ENCODE results near the gene HMGB2.

The HMGB2 gene

DNA sequence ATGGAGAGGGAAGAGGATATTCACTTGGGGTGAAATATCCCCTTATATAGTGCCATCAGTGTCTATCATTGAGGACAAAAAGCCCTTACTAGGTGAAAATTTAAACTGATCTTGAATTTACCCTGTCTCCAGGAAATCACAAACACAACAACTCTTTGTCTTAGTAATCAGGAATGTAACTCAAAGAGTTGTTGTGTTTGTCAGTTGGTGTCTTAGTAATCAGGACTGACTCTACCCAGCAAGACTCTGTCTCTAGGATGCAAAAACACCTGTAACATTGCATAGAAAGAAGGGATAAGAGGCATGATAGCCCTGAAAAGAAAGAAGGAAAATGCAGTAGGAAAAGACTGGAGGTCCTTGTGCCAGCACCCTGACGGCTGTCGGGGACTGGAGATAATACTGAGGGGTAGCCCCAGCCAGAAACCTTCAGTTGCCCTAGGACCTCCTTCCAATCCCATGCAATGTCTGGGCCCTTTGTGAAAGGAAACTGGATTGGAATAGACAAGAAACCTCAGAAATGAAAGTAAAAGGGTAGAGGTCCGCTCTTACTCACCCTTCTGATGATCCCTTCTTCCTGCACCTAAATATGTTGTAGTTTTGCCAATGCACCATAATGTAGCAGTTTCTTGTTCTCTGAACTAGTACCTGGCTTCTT lies 45.3 kb downstream of the HMGB2 start:
- Histone ChIP-seq H3K36me3 (peaks cover 0 to 5% (median 0%) of the 10 kb centered on the region in 3 donors), H3K27me3 (no peaks in the 10 kb centered on the region), H3K4me1 (no peaks in the 10 kb centered on the region), H3K4me3 (no peak overlapping the region), H3K27ac (no peak overlapping the region), H3K9me3 (peaks cover 0 to 16% (median 7%) of the 10 kb centered on the region in 3 donors)
- no peak for DNase-seq
- intact Hi-C loops (cut with DNase I; ENCODE audit: low total_unique reads) = no loop called here
- TF ChIP-seq, protein P1, sequence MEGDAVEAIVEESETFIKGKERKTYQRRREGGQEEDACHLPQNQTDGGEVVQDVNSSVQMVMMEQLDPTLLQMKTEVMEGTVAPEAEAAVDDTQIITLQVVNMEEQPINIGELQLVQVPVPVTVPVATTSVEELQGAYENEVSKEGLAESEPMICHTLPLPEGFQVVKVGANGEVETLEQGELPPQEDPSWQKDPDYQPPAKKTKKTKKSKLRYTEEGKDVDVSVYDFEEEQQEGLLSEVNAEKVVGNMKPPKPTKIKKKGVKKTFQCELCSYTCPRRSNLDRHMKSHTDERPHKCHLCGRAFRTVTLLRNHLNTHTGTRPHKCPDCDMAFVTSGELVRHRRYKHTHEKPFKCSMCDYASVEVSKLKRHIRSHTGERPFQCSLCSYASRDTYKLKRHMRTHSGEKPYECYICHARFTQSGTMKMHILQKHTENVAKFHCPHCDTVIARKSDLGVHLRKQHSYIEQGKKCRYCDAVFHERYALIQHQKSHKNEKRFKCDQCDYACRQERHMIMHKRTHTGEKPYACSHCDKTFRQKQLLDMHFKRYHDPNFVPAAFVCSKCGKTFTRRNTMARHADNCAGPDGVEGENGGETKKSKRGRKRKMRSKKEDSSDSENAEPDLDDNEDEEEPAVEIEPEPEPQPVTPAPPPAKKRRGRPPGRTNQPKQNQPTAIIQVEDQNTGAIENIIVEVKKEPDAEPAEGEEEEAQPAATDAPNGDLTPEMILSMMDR (IDR thresholded peaks at IDR 0.05) = no peak

DNA sequence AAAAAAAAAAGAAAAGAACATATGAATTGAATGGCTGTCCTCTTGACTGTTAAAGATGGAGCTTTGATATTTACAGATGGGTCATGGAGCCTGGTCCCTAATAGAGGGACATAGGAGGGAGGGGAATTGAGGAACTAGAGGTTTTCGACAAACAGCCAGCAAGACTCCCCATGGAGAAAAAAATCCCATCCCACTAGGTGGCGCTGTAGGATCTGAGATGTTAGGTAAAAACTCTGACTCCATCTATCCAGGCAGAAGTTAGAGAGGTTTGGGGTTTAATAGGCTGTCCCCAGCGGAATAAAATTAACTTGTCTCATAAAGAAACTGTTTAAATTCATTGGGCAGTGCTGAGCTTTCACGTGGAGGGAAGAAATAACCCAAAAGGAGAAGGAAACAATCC lies 45.9 kb downstream of the HMGB2 start:
- H3K4me1 ChIP-seq = no peaks in the 10 kb centered on the region
- peaks cover 0 to 20% (median 11%) of the 10 kb centered on the region in 3 donors for H3K9me3 ChIP-seq
- intact Hi-C loops (cut with DNase I; ENCODE audit: low total_unique reads) = no loop called here
- no peaks in the 10 kb centered on the region for H3K27me3 ChIP-seq
- DNase-seq = peak; percentile 69 to 80
- peaks cover 0 to 5% (median 0%) of the 10 kb centered on the region in 3 donors for H3K36me3 ChIP-seq
- H3K4me3 ChIP-seq = no peak overlapping the region
- H3K27ac ChIP-seq = no peak overlapping the region
- TF ChIP-seq, protein P1 (IDR thresholded peaks at IDR 0.05) = peak; percentile 30 to 42

DNA sequence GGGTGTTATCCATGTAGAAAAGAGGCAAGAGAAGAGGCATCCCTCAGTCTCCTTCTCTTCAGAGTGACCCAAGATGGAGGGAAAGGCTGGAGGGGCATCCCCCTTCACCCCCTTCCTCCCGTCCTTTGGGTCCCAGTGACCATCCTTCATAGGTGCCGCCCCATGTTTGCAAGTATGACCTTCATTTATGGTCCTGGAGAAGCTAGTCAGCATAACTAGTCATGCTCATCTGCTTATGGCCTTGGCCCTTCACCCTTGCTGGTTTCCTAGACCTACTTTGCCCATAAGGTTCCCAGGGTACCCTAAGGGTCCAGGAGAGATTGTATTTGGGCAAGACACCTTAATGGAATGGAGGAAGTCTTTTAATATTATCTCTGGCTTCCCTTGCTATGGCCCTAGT lies 46.7 kb downstream of the HMGB2 start:
- Histone ChIP-seq H3K36me3 (peaks cover 0 to 5% (median 0%) of the 10 kb centered on the region in 3 donors), H3K27me3 (no peaks in the 10 kb centered on the region), H3K4me1 (no peaks in the 10 kb centered on the region), H3K9me3 (peaks cover 0 to 21% (median 11%) of the 10 kb centered on the region in 3 donors), H3K4me3 (no peak overlapping the region), H3K27ac (no peak overlapping the region)
- no peak for DNase-seq
- TF ChIP-seq, protein P1 (IDR thresholded peaks at IDR 0.05) = no peak
- intact Hi-C loops (cut with DNase I; ENCODE audit: low total_unique reads) = no loop called here

DNA sequence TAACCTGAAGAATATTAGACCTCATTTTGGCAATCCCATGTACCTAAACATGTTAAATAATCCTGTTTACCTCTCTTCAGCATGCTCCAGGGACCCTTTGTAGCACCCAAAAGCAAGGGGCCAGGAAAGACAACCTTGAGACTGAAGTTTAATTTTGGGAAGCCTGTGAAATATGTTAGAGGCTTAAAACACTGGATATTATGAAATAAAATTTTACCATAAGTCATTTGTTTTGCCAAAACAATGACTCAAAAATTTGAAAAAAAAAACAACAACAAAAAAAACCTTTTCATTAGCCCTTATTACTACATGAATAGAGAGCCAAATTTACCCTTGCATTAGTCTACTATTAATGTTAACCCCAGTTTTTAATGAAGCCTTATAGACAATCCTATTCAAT lies 49.7 kb downstream of the HMGB2 start:
- peaks cover 0 to 21% (median 11%) of the 10 kb centered on the region in 3 donors for H3K9me3 ChIP-seq
- intact Hi-C loops (cut with DNase I; ENCODE audit: low total_unique reads) = no loop called here

DNA sequence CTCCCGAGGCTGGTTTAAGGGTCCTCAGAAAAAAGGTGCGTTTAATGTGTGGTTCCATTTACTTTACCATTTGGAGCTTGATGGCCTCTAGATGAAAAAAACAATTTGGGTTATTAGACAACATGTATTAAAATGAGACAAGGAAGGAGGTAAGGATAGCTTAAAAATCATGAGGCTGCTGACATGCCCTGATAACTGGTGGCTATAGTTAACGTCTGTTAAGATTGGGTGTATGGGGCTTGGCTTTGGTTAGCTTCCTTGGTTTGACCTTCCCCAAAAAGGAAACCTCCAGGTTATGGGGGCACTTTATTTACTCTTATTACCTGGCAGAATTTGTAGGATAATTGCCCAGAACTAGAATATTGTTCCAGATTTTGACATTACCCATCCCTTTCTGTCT lies 51.5 kb downstream of the HMGB2 start:
- Histone ChIP-seq H3K27me3 (no peaks in the 10 kb centered on the region), H3K36me3 (peaks cover 0 to 5% (median 0%) of the 10 kb centered on the region in 3 donors), H3K9me3 (peaks cover 0 to 21% (median 11%) of the 10 kb centered on the region in 3 donors), H3K4me3 (no peak overlapping the region), H3K4me1 (no peaks in the 10 kb centered on the region), H3K27ac (no peak overlapping the region)
- intact Hi-C loops (cut with DNase I; ENCODE audit: low total_unique reads) = no loop called here
- TF ChIP-seq, protein P1 (IDR thresholded peaks at IDR 0.05) = no peak
- DNase-seq = no peak

More for the DNA sequence above, 49.7 kb downstream of the HMGB2 start:
- DNase-seq = no peak
- no peaks in the 10 kb centered on the region for H3K4me1 ChIP-seq
- no peak overlapping the region for H3K4me3 ChIP-seq
- TF ChIP-seq, protein P1 (IDR thresholded peaks at IDR 0.05) = no peak
- peaks cover 0 to 5% (median 0%) of the 10 kb centered on the region in 3 donors for H3K36me3 ChIP-seq
- H3K27ac ChIP-seq = no peak overlapping the region
- no peaks in the 10 kb centered on the region for H3K27me3 ChIP-seq

Measured in tibial artery (tissue), 4 donors.